Upper lobe of left lung (tissue), 4 donors: Measurements from ENCODE around the gene STOML3.

ENCODE experiments used
- CTCF ChIP-seq, 6 experiments: fragments of 450-650 bp in 4 of 6; fragments of 200-600 bp in 2 of 6; sonication (generic) in 2 of 6; IDR thresholded peaks; one replicate each; pipeline ENCODE4 v1.5.1; 2016 to 2019; ENCODE audit warnings: antibody characterized with exemption in 6 of 6
- EP300 ChIP-seq, 4 donors: sonication (generic); formaldehyde crosslinking; IDR thresholded peaks; one replicate each; pipeline ENCODE4 v1.5.1; 2017; ENCODE audit warnings: antibody characterized with exemption in 4 of 4, control low read depth in 2 of 4
- POLR2A ChIP-seq, 4 donors: fragments of 450-650 bp; IDR thresholded peaks; one replicate each; pipeline ENCODE4 v1.5.1; 2016 to 2017; ENCODE audit warnings: antibody characterized with exemption in 4 of 4, mild to moderate bottlenecking in 2 of 4
- POLR2AphosphoS5 ChIP-seq, 2 donors: sonication (generic); formaldehyde crosslinking; IDR thresholded peaks; one replicate each; pipeline ENCODE4 v1.5.1; 2017; ENCODE audit warnings: antibody characterized with exemption in 2 of 2

- TF ChIP-seq CTCF (IDR thresholded peaks at IDR 0.05) = no peak
- no peak for TF ChIP-seq POLR2AphosphoS5 (IDR thresholded peaks at IDR 0.05)
- no peak for TF ChIP-seq POLR2A (IDR thresholded peaks at IDR 0.05)
- no peak for TF ChIP-seq EP300 (IDR thresholded peaks at IDR 0.05)
These were observed at the start of gene STOML3 for GRCh38 chr13:38990693-38991092.
